Measurements from ENCODE around the gene GUCY1A1.

DNA sequence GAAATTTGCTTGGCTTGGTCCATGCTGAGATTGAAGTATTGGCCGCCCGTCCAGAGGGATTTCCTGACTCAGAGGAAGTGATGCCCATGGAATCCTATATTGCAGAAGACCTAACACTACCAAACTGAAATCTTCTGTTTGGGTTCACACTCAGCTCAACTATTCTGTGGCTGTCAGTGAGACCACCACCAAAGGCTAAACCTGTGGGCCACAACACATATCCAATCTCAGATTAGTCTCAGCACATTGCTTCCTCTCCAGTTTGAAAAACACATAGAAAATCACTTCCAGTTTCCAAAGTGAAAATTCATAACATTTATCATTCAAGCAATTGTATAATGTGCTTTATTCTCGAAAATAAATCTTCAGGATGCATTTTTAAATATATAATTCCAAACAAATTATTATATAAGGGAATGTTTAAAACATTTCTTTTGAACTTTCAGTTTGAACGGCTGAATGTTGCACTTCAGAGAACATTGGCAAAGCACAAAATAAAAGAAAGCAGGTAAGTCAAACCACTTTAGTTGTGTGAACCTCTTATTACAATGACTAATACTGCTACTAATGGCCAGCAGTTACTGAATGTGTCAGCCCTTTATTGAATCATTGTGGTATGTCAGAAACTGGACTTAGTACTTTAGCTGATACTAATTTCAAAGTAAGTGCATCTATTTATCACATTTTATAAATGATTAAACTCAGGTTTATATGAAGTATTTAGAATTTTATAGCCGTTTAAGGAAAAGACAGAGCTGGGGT is 37.0 kb downstream of the GUCY1A1 start:
- TF ChIP-seq POLR2A (IDR thresholded peaks at IDR 0.05; ENCODE audit: low read length), result no peak
- no peak for TF ChIP-seq GATA1 (IDR thresholded peaks at IDR 0.05; ENCODE audit: low read depth, low read length)
